Stimulated activated CD8-positive, alpha-beta memory T cell treated with anti-CD3 and anti-CD28 coated beads, Interleukin-15, amount 100 ng/mL, for 48 hours (primary cell): ENCODE results near the gene AKR1C1.
"Not testable (repeated sequence)": the region's sequence is repeated elsewhere in the genome, so short reads cannot be mapped to it uniquely, and the experiment has no call there.

Source experiments
- DNase-seq, 2 donors: peaks; one replicate each; pipeline ENCODE4 v3.0.0-alpha.2; 2020; ENCODE audit warnings: low read depth in 2 of 2

Gene AKR1C1

GRCh38 chr10:5018134-5018533 is 54.9 kb downstream of the AKR1C1 start:
- DNase-seq, result no peak

GRCh38 chr10:5018671-5019277 is 55.6 kb downstream of the AKR1C1 start:
- DNase-seq, result not testable (repeated sequence)

- not testable (repeated sequence) for DNase-seq
Measured at GRCh38 chr10:5019770-5020612, 56.8 kb downstream of the AKR1C1 start.

GRCh38 chr10:5021624-5022290 is 58.5 kb downstream of the AKR1C1 start:
- not testable (repeated sequence) for DNase-seq

GRCh38 chr10:5023177-5023805 is 60.1 kb downstream of the AKR1C1 start:
- DNase-seq, result no peak

- DNase-seq, result not testable (repeated sequence)
Measured at GRCh38 chr10:5025461-5025881, 62.3 kb downstream of the AKR1C1 start.

- no peak for DNase-seq
Measured at GRCh38 chr10:5030989-5031388, 67.8 kb downstream of the AKR1C1 start.

- DNase-seq, result not testable (repeated sequence)
Measured at GRCh38 chr10:5031588-5031987, 68.4 kb downstream of the AKR1C1 start.

- not testable (repeated sequence) for DNase-seq
Measured at GRCh38 chr10:5032444-5032843, 69.2 kb downstream of the AKR1C1 start.
